ENCODE results near the gene PYDC2. TPM values are rescaled to one million over a fixed set of nuclear protein-coding genes. Genes with fewer than 3 reads are reported as not detected.

The PYDC2 gene
- total RNA-seq: not detected in 2 replicates

GRCh38 chr3:191461113-191461595 lies at the start of gene PYDC2:
PYDC2 (plus strand) TSS chr3:191461163; CDS start chr3:191461163, 0 bp downstream.

Other genes starting within 250 kb of the PYDC2 start
- 51.2 and 52.2 TPM in 2 replicates for gene CCDC50, start 131.8 kb upstream of the PYDC2 start, total RNA-seq
- gene UTS2B, start 130.6 kb upstream of the PYDC2 start, total RNA-seq: not detected in 2 replicates